OCI-LY3 (cell line): ENCODE measurements around the gene HDAC6.

ENCODE experiments used
- H2AFZ ChIP-seq: fragments of 200-600, 300-600 bp; shearing (Covaris generic); 2 replicates; pipeline ENCODE4 v1.6.0; 2014; ENCODE audit warnings: antibody characterized with exemption, low read depth, low read length
- H3K27ac ChIP-seq: fragments of 200-600, 300-600 bp; sonication (generic); 2 replicates; pipeline ENCODE4 v1.5.1; 2014; ENCODE audit warnings: mild to moderate bottlenecking, low read length, moderate library complexity, mixed read lengths
- H3K27me3 ChIP-seq: fragments of 200-600, 300-600 bp; sonication (generic); 2 replicates; pipeline ENCODE4 v1.6.1; 2014; ENCODE audit warnings: low read depth, low read length, mixed read lengths
- H3K36me3 ChIP-seq: fragments of 200-600, 300-600 bp; sonication (generic); replicated peaks from 2 replicates; pipeline ENCODE3; 2014; ENCODE audit warnings: low read depth, low read length, mixed read lengths
- H3K4me1 ChIP-seq: fragments of 300-600, 200-600 bp; sonication (generic); 2 replicates; pipeline ENCODE4 v1.6.1; 2014; ENCODE audit warnings: low read length, mixed read lengths
- H3K4me2 ChIP-seq: fragments of 200-600, 300-600 bp; sonication (generic); 2 replicates; pipeline ENCODE4 v1.6.1; 2014; ENCODE audit warnings: low read length, mixed read lengths
- H3K4me3 ChIP-seq: fragments of 300-600, 200-600 bp; sonication (generic); 2 replicates; pipeline ENCODE4 v1.5.1; 2014; ENCODE audit warnings: antibody characterized with exemption, mild to moderate bottlenecking, low read length, moderate library complexity
- H3K79me2 ChIP-seq: fragments of 300-600, 200-600 bp; shearing (Covaris generic); 2 replicates; pipeline ENCODE4 v1.6.1; 2014; ENCODE audit warnings: mild to moderate bottlenecking, low read length, mixed read lengths
- H3K9ac ChIP-seq: fragments of 300-600, 200-600 bp; shearing (Covaris generic); 2 replicates; pipeline ENCODE4 v1.6.0; 2014; ENCODE audit warnings: mild to moderate bottlenecking, low read length, moderate library complexity
- H3K9me3 ChIP-seq: fragments of 200-600, 300-600 bp; shearing (Covaris generic); 2 replicates; pipeline ENCODE4 v1.6.1; 2014; ENCODE audit warnings: low read length, mixed read lengths; ENCODE audit not compliant: insufficient read depth
- H4K20me1 ChIP-seq: fragments of 200-600, 300-600 bp; sonication (generic); 2 replicates; pipeline ENCODE4 v1.6.1; 2016; ENCODE audit warnings: low read length, mixed read lengths; ENCODE audit not compliant: insufficient read depth
- CTCF ChIP-seq: fragments of 200-600, 300-600 bp; sonication (generic); IDR thresholded peaks from 2 replicates; pipeline ENCODE4 v1.5.1; 2014; ENCODE audit warnings: antibody characterized with exemption, low read length, low read depth
- EZH2phosphoT487 ChIP-seq: fragments of 200-600 bp; shearing (Covaris generic); IDR thresholded peaks from 2 replicates; pipeline ENCODE4 v1.6.1; 2018; ENCODE audit warnings: antibody characterized with exemption, mixed run types, low read depth

HDAC6 gene

GRCh38 chrX:48789366-48790220, 12.3 kb upstream of the HDAC6 start:
- Histone ChIP-seq H4K20me1 (no peaks in the 10 kb centered on the region), H3K36me3 (no peaks in the 10 kb centered on the region), H3K27ac (no peak overlapping the region), H3K79me2 (no peaks in the 10 kb centered on the region), H3K9me3 (no peaks in the 10 kb centered on the region), H3K9ac (no peak overlapping the region), H2AFZ (no peak overlapping the region), H3K4me1 (no peaks in the 10 kb centered on the region), H3K27me3 (no peaks in the 10 kb centered on the region), H3K4me2 (no peak overlapping the region), H3K4me3 (no peak overlapping the region)
- TF ChIP-seq CTCF (no peak), EZH2phosphoT487 (no peak)

- Histone ChIP-seq H2AFZ (no peak overlapping the region), H3K27ac (no peak overlapping the region), H3K36me3 (no peaks in the 10 kb centered on the region), H4K20me1 (no peaks in the 10 kb centered on the region), H3K27me3 (no peaks in the 10 kb centered on the region), H3K4me3 (no peak overlapping the region), H3K4me1 (no peaks in the 10 kb centered on the region), H3K79me2 (no peaks in the 10 kb centered on the region), H3K4me2 (no peak overlapping the region), H3K9me3 (no peaks in the 10 kb centered on the region), H3K9ac (no peak overlapping the region)
- TF ChIP-seq EZH2phosphoT487 (no peak), CTCF (no peak)
Measured at GRCh38 chrX:48790477-48790876, 11.4 kb upstream of the HDAC6 start.

GRCh38 chrX:48791063-48791820, 10.6 kb upstream of the HDAC6 start:
- H3K27ac ChIP-seq: no peak overlapping the region
- no peak overlapping the region for H2AFZ ChIP-seq
- no peaks in the 10 kb centered on the region for H3K79me2 ChIP-seq
- TF ChIP-seq CTCF (no peak), EZH2phosphoT487 (no peak)
- H3K36me3 ChIP-seq: no peaks in the 10 kb centered on the region
- no peak overlapping the region for H3K4me3 ChIP-seq
- no peaks in the 10 kb centered on the region for H3K4me1 ChIP-seq
- H3K27me3 ChIP-seq: no peaks in the 10 kb centered on the region
- no peak overlapping the region for H3K4me2 ChIP-seq
- no peaks in the 10 kb centered on the region for H4K20me1 ChIP-seq
- no peak overlapping the region for H3K9ac ChIP-seq
- no peaks in the 10 kb centered on the region for H3K9me3 ChIP-seq

GRCh38 chrX:48792219-48792618, 9.6 kb upstream of the HDAC6 start:
- Histone ChIP-seq H3K4me3 (no peak overlapping the region), H3K9me3 (no peaks in the 10 kb centered on the region), H3K9ac (no peak overlapping the region), H3K79me2 (no peaks in the 10 kb centered on the region), H3K4me1 (no peaks in the 10 kb centered on the region), H3K4me2 (no peak overlapping the region), H3K36me3 (no peaks in the 10 kb centered on the region), H4K20me1 (no peaks in the 10 kb centered on the region), H3K27ac (no peak overlapping the region), H2AFZ (no peak overlapping the region), H3K27me3 (no peaks in the 10 kb centered on the region)
- TF ChIP-seq CTCF (no peak), EZH2phosphoT487 (no peak)
